Gastrocnemius medialis (tissue), 4 donors: ENCODE measurements around the gene CCDC188. TPM values are rescaled to one million over a fixed set of nuclear protein-coding genes. Genes with fewer than 3 reads are reported as not detected.

Experiments used
- ATAC-seq, 2 donors: fragments of 150-250 bp; one replicate each; pipeline ENCODE4 v1.9.1; 2016
- DNase-seq, 2 donors: peaks; one replicate each; pipeline ENCODE4 v3.0.0-alpha.2; 2019
- H3K27ac ChIP-seq, 4 donors: fragments of 200-600 bp; sonication (generic); 1 replicate in 1 of 4; 2 replicates in 3 of 4; pipeline ENCODE4 v1.5.1; 2016 to 2018; ENCODE audit warnings: mild to moderate bottlenecking in 2 of 4, moderate library complexity in 1 of 4
- H3K27me3 ChIP-seq, 3 donors: fragments of 200-600 bp; sonication (generic) in 2 of 3; 1 replicate in 1 of 3; 2 replicates in 2 of 3; pipeline versions ENCODE4 v1.5.1 to v1.6.0; 2016 to 2019; ENCODE audit warnings: mild to moderate bottlenecking in 1 of 3, moderate library complexity in 1 of 3
- H3K36me3 ChIP-seq, 2 donors: fragments of 200-600 bp; sonication (generic) in 1 of 2; one replicate each; pipeline ENCODE4 v1.5.1; 2017 to 2018
- H3K4me1 ChIP-seq, 2 donors: fragments of 200-600 bp; sonication (generic) in 1 of 2; one replicate each; pipeline ENCODE4 v1.5.1; 2016 to 2017; ENCODE audit warnings: mild to moderate bottlenecking in 2 of 2
- H3K4me3 ChIP-seq, 4 donors: fragments of 200-600 bp; sonication (generic) in 3 of 4; 1 replicate in 1 of 4; 2 replicates in 3 of 4; pipeline ENCODE4 v1.5.1; 2016 to 2019; ENCODE audit warnings: mild to moderate bottlenecking in 2 of 4
- H3K9me3 ChIP-seq, 3 donors: fragments of 200-600 bp; sonication (generic) in 2 of 3; 1 replicate in 1 of 3; 2 replicates in 2 of 3; pipeline ENCODE4 v1.5.1; 2016 to 2019
- CTCF ChIP-seq, 5 experiments: fragments of 450-650 bp in 3 of 5; fragments of 200-600 bp in 2 of 5; sonication (generic) in 2 of 5; IDR thresholded peaks in 4 of 5; conservative IDR thresholded peaks in 1 of 5; 1 replicate in 4 of 5; 2 replicates in 1 of 5; pipeline ENCODE4 v1.5.1; 2016 to 2019; ENCODE audit warnings: antibody characterized with exemption in 5 of 5, mild to moderate bottlenecking in 3 of 5, moderate library complexity in 3 of 5
- POLR2A ChIP-seq, 2 donors: fragments of 450-650 bp; IDR thresholded peaks; one replicate each; pipeline ENCODE4 v1.6.1; 2017; ENCODE audit warnings: antibody characterized with exemption in 2 of 2, mild to moderate bottlenecking in 2 of 2, moderate library complexity in 2 of 2
- in situ Hi-C, 4 donors: fragments of 200-750 bp; cut with MboI; loops; one replicate each; pipeline versions ENCODE4 v1.15.0 to v1.8.0; 2017; ENCODE audit warnings: low sequenced_read_pairs in 4 of 4
- intact Hi-C: fragments of 100-400 bp; cut with DNase I; formaldehyde crosslinking; loops from one replicate; pipeline ENCODE4 v1.15.1; 2023; ENCODE audit warnings: low total_unique reads
- total RNA-seq, 4 donors: library from RNA; depleted of rRNA; stranded (reverse); fragments of >200 nt; gene quantifications; one replicate each; pipeline versions ENCODE4 v1.1.0 to v1.2.3, GENCODE V29; 2016

CCDC188 gene
- total RNA-seq, 4 donors from 2014 or later, result 0.82 to 3.5 TPM; not detected in 2

GRCh38 chr22:20187777-20188566 lies 37.1 kb upstream of the CCDC188 start:
- ATAC-seq, result no peak
- H3K9me3 ChIP-seq, result no peaks in the 10 kb centered on the region
- in situ Hi-C loops (no loop called here), intact Hi-C loops (no loop called here)
- H3K36me3 ChIP-seq, result no peaks in the 10 kb centered on the region
- H3K27me3 ChIP-seq, result no peaks in the 10 kb centered on the region
- no peak for TF ChIP-seq CTCF (IDR thresholded peaks at IDR 0.05 in 4 of 5, conservative IDR thresholded peaks at IDR 0.05 in 1 of 5)
- TF ChIP-seq POLR2A (IDR thresholded peaks at IDR 0.05), result no peak
- no peak overlapping the region for H3K4me3 ChIP-seq
- H3K27ac ChIP-seq, result no peak overlapping the region
- DNase-seq, result no peak
- H3K4me1 ChIP-seq, result no peaks in the 10 kb centered on the region

- no peak overlapping the region for H3K4me3 ChIP-seq
- H3K9me3 ChIP-seq, result no peaks in the 10 kb centered on the region
- peak in 1 of 2 donors; percentile 33 for ATAC-seq
- intact Hi-C loops, result no loop called here
- H3K27me3 ChIP-seq, result no peaks in the 10 kb centered on the region
- H3K4me1 ChIP-seq, result no peaks in the 10 kb centered on the region
- no peaks in the 10 kb centered on the region for H3K36me3 ChIP-seq
- DNase-seq, result no peak
- in situ Hi-C loops, result no loop called here
- TF ChIP-seq POLR2A (IDR thresholded peaks at IDR 0.05), result no peak
- TF ChIP-seq CTCF (IDR thresholded peaks at IDR 0.05 in 4 of 5, conservative IDR thresholded peaks at IDR 0.05 in 1 of 5), result no peak
- H3K27ac ChIP-seq, result no peak overlapping the region
Observed at GRCh38 chr22:20186871-20187546, 36.2 kb upstream of the CCDC188 start.

- ATAC-seq (no peak), DNase-seq (no peak)
- no peaks in the 10 kb centered on the region for H3K9me3 ChIP-seq
Observed at GRCh38 chr22:20186183-20186870, 35.5 kb upstream of the CCDC188 start.

GRCh38 chr22:20185750-20186149 lies 34.9 kb upstream of the CCDC188 start:
- Histone ChIP-seq H3K4me3 (no peak overlapping the region), H3K36me3 (no peaks in the 10 kb centered on the region), H3K27ac (no peak overlapping the region), H3K27me3 (no peaks in the 10 kb centered on the region), H3K4me1 (no peaks in the 10 kb centered on the region), H3K9me3 (no peaks in the 10 kb centered on the region)
- in situ Hi-C loops, result no loop called here
- no peak for ATAC-seq
- no peak for TF ChIP-seq POLR2A (IDR thresholded peaks at IDR 0.05)
- no peak for DNase-seq
- intact Hi-C loops, result no loop called here

More at GRCh38 chr22:20186183-20186870, 35.5 kb upstream of the CCDC188 start:
- H3K27me3 ChIP-seq, result no peaks in the 10 kb centered on the region
- H3K36me3 ChIP-seq, result no peaks in the 10 kb centered on the region
- no peaks in the 10 kb centered on the region for H3K4me1 ChIP-seq
- in situ Hi-C loops, result no loop called here
- TF ChIP-seq CTCF (IDR thresholded peaks at IDR 0.05 in 4 of 5, conservative IDR thresholded peaks at IDR 0.05 in 1 of 5) (no peak), POLR2A (IDR thresholded peaks at IDR 0.05) (no peak)
- intact Hi-C loops, result no loop called here
- H3K27ac ChIP-seq, result no peak overlapping the region
- H3K4me3 ChIP-seq, result no peak overlapping the region
